Measurements from ENCODE around the gene CACNB3. TPM values are rescaled to one million over a fixed set of nuclear protein-coding genes. Genes with fewer than 3 reads are reported as not detected.

Gene CACNB3
- total and polyA plus RNA-seq, 2 of the 8 experiments (the other 6 are each of a cell fraction or from before 2014, with no cell fraction given), result 12.5 to 16.0 TPM

- no peak for TF ChIP-seq ASH2L (IDR thresholded peaks at IDR 0.05; ENCODE audit: low read length)
- TF ChIP-seq GTF2F1 (IDR thresholded peaks at IDR 0.05; ENCODE audit: borderline replicate concordance, low read depth, low read length), result no peak
- TF ChIP-seq KDM4A (IDR thresholded peaks at IDR 0.05; ENCODE audit: low read depth, low read length, severe bottlenecking), result no peak
- no peak for TF ChIP-seq RBBP5 (IDR thresholded peaks at IDR 0.05; ENCODE audit: borderline replicate concordance, low read depth, low read length)
- TF ChIP-seq MAFK (IDR thresholded peaks at IDR 0.05; ENCODE audit: low read depth, low read length), result no peak
- no peak for TF ChIP-seq SP4 (IDR thresholded peaks at IDR 0.05; ENCODE audit: low read length)
- no peak for TF ChIP-seq YY1 (IDR thresholded peaks at IDR 0.05; ENCODE audit: low read depth, low read length)
- no peak for TF ChIP-seq CTBP2 (IDR thresholded peaks at IDR 0.05; ENCODE audit: borderline replicate concordance, insufficient read depth, insufficient read length, low read length)
- TF ChIP-seq POLR2AphosphoS5 (IDR thresholded peaks at IDR 0.05; ENCODE audit: low read depth, low read length), result no peak
- no peak for TF ChIP-seq KDM5A (IDR thresholded peaks at IDR 0.05; ENCODE audit: low read length)
- TF ChIP-seq SIN3A (conservative IDR thresholded peaks at IDR 0.05 in 1 of 2, IDR thresholded peaks at IDR 0.05 in 1 of 2; ENCODE audit: low read depth in 1 of 2, low read length in 2 of 2), result no peak; a peak in 1 of 4 replicates
These were observed 40.5 kb upstream of the CACNB3 start (continued) for GRCh38 chr12:48777501-48778400.

All from H1 (cell line).